Fibroblast of villous mesenchyme (primary cell): ENCODE measurements around the gene P2RX7. TPM values are rescaled to one million over a fixed set of nuclear protein-coding genes. Genes with fewer than 3 reads are reported as not detected.
A peak's percentile ranks its signal among the peaks of the same experiment; 100 is the strongest.
"Not testable (repeated sequence)": the region's sequence is repeated elsewhere in the genome, so short reads cannot be mapped to it uniquely, and the experiment has no call there.

ENCODE experiments used
- DNase-seq: peaks from one replicate; pipeline ENCODE4 v3.0.0-alpha.2; 2010; ENCODE audit warnings: low read depth
- H3K4me3 ChIP-seq: 2 replicates; pipeline ENCODE4 v1.5.1; 2011; ENCODE audit warnings: low read depth, mild to moderate bottlenecking, low read length
- CTCF ChIP-seq: IDR thresholded peaks from 2 replicates; pipeline ENCODE4 v1.5.1; 2012; ENCODE audit warnings: low read depth, mild to moderate bottlenecking, low read length; ENCODE audit not compliant: insufficient read depth
- total RNA-seq: library from RNA; depleted of rRNA; stranded (reverse); fragments of >200 nt; gene quantifications from 2 replicates; pipeline ENCODE4 v1.2.3, GENCODE V29; 2012

The P2RX7 gene
- total RNA-seq, 1 donor = 0.43 TPM

GRCh38 chr12:121144416-121144914, 11.8 kb downstream of the P2RX7 start:
- no peak overlapping the region for H3K4me3 ChIP-seq
- DNase-seq = peak; percentile 23
- no peak for TF ChIP-seq CTCF

- DNase-seq = no peak
- H3K4me3 ChIP-seq = no peak overlapping the region
- no peak for TF ChIP-seq CTCF
Measured at GRCh38 chr12:121145221-121145620, 12.5 kb downstream of the P2RX7 start.

GRCh38 chr12:121149289-121149688, 16.6 kb downstream of the P2RX7 start:
- DNase-seq, H3K4me3 ChIP-seq: not testable (repeated sequence)

GRCh38 chr12:121154793-121155375, 22.2 kb downstream of the P2RX7 start:
- DNase-seq = no peak
- TF ChIP-seq CTCF = no peak
- no peak overlapping the region for H3K4me3 ChIP-seq

GRCh38 chr12:121156365-121156764, 23.7 kb downstream of the P2RX7 start:
- TF ChIP-seq CTCF = no peak
- DNase-seq = no peak
- H3K4me3 ChIP-seq = no peak overlapping the region

- no peak for DNase-seq
- no peak for TF ChIP-seq CTCF
- no peak overlapping the region for H3K4me3 ChIP-seq
Measured at GRCh38 chr12:121158085-121158484, 25.4 kb downstream of the P2RX7 start.

GRCh38 chr12:121158728-121159351, 26.2 kb downstream of the P2RX7 start:
- DNase-seq, H3K4me3 ChIP-seq: not testable (repeated sequence)
